Measurements from ENCODE around the gene PPM1A.
A peak's percentile ranks its signal among the peaks of the same experiment; 100 is the strongest.

PPM1A gene

GRCh38 chr14:60323199-60323896 is 74.3 kb downstream of the PPM1A start:
- DNase-seq (ENCODE audit: low read depth): no peak

- DNase-seq (ENCODE audit: low read depth): no peak
These were observed 75.8 kb downstream of the PPM1A start for GRCh38 chr14:60324837-60325236.

- no peak for DNase-seq (ENCODE audit: low read depth)
These were observed 77.3 kb downstream of the PPM1A start for GRCh38 chr14:60326274-60326673.

- no peak for DNase-seq (ENCODE audit: low read depth)
These were observed 78.7 kb downstream of the PPM1A start for GRCh38 chr14:60327447-60328331.

- no peak for DNase-seq (ENCODE audit: low read depth)
These were observed 79.6 kb downstream of the PPM1A start for GRCh38 chr14:60328583-60328982.

- no peak for DNase-seq (ENCODE audit: low read depth)
These were observed 80.3 kb downstream of the PPM1A start for GRCh38 chr14:60329274-60329673.

- peak; percentile 5 for DNase-seq (ENCODE audit: low read depth)
These were observed 82.4 kb downstream of the PPM1A start for GRCh38 chr14:60331201-60332045.

- DNase-seq (ENCODE audit: low read depth): no peak
These were observed 83.0 kb downstream of the PPM1A start for GRCh38 chr14:60332046-60332399.

GRCh38 chr14:60332869-60333268 is 83.8 kb downstream of the PPM1A start:
- DNase-seq (ENCODE audit: low read depth): no peak

GRCh38 chr14:60339571-60339970 is 90.5 kb downstream of the PPM1A start:
- no peak for DNase-seq (ENCODE audit: low read depth)

GRCh38 chr14:60343571-60344071 is 94.6 kb downstream of the PPM1A start:
- DNase-seq (ENCODE audit: low read depth): no peak

GRCh38 chr14:60344751-60345150 is 95.7 kb downstream of the PPM1A start:
- no peak for DNase-seq (ENCODE audit: low read depth)

GRCh38 chr14:60346706-60347105 is 97.7 kb downstream of the PPM1A start:
- DNase-seq (ENCODE audit: low read depth): no peak

GRCh38 chr14:60348211-60348610 is 99.2 kb downstream of the PPM1A start:
- no peak for DNase-seq (ENCODE audit: low read depth)
